ENCODE results near the gene ABITRAM.

DNA sequence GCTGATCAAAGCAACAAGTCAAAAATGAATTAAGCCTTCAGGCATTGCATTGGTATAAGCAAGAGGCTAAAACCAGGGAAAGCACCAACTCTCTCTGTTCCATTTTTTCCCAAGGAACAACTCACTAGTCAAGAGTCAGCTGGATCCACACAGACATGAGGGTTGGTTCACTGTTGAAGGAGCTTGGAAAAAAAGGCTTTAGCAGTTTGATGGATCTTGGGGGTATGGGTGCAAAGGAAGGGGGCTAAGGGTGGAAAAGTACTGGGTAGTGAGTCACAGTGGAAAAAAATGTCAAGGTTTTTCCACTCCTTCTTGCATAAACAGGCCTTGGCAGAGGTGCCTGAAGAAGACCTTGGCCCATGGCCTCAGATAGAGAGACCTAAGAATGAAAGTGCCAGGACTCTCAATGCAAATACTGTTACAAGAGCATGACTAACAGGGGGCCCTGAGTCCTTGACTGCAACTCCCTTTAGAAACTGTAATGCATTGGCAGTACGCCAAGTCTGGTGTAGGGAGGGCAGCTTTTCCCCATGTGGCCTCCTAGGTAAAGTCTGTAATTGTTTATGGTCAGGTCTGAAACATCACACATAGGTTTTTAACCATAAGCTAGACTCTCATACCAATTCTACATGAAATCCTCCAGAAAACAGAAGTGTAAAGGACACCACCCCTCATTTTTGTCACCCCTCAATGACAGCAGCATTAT lies 48.4 kb upstream of the ABITRAM start:
- TF ChIP-seq, protein P1, sequence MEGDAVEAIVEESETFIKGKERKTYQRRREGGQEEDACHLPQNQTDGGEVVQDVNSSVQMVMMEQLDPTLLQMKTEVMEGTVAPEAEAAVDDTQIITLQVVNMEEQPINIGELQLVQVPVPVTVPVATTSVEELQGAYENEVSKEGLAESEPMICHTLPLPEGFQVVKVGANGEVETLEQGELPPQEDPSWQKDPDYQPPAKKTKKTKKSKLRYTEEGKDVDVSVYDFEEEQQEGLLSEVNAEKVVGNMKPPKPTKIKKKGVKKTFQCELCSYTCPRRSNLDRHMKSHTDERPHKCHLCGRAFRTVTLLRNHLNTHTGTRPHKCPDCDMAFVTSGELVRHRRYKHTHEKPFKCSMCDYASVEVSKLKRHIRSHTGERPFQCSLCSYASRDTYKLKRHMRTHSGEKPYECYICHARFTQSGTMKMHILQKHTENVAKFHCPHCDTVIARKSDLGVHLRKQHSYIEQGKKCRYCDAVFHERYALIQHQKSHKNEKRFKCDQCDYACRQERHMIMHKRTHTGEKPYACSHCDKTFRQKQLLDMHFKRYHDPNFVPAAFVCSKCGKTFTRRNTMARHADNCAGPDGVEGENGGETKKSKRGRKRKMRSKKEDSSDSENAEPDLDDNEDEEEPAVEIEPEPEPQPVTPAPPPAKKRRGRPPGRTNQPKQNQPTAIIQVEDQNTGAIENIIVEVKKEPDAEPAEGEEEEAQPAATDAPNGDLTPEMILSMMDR (IDR thresholded peaks at IDR 0.05): no peak
- no peak for TF ChIP-seq POLR2A (IDR thresholded peaks at IDR 0.05)
- no peak for TF ChIP-seq POLR2AphosphoS5 (IDR thresholded peaks at IDR 0.05)
